ENCODE measurements around the gene BRI3.

BRI3 gene, protein sequence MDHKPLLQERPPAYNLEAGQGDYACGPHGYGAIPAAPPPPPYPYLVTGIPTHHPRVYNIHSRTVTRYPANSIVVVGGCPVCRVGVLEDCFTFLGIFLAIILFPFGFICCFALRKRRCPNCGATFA

DNA sequence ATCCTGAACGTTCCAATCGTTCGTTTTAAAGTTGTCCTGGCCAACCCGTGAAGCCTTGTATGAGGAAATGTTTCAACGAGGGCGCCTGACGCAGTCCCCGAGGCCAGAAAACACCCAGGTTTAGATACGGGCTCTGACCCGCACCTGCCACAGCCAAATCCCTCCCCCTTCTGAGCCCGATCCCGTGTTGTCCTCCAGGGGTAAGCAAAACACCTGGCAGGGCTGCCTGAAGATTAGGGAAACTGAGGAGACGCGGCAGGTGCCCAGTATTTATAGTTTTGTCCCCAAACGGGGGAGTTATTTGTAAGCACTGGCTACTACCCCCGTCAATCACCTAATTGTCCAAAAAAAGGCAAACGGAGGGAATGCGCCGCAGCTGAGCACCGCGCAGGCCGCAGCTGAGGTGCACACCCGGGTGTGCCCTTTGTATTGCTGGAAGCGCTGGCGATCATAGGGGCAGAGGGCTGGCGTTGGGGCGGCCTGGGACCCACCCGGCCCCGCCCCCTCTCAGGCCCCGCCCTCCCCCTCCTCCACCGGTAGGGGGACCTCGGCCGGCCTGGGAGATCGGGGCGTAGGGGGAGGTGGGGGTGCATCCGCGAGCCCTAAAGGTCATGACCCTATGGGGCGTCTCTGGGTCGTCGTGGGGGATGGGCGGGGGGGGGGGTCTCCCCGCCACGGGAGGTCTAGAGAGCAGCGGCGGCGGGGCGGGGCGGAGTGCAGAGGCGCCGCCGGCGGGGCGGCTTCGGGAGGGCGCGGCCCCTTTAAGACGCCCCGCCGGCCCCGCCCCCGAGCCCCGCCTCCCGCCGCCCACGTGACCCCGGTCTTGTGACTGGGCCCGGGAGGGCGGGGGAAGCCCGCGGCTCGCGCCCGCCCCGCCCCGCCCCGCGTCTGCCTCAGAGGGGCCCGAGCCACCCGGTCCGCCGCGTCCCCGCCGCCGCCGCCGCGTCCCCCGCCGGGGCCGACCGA lies at the start of gene BRI3:
Gene BRI3, plus strand, starts transcription at position 896 of the 966 bp plus-strand sequence. CDS start 110 bp downstream, outside the sequence.
- DNase-seq: peak; percentile 96

DNA sequence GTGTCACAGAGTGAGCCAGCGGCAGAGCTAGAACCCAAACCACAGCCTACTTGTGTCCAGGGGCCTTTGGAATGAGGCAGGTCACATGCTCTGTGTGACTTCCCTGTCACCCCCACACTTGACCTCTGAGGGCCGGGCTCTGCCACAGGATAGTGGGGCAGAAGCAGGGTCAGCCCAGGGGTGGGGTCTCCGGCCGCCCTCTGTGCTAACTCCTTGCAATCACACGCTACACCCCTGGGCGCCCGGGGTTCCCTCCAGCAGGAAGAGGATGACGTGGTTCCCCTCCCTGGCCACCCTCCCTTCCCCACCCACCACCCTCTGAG lies 49.3 kb upstream of the BRI3 start:
- no peak for DNase-seq

DNA sequence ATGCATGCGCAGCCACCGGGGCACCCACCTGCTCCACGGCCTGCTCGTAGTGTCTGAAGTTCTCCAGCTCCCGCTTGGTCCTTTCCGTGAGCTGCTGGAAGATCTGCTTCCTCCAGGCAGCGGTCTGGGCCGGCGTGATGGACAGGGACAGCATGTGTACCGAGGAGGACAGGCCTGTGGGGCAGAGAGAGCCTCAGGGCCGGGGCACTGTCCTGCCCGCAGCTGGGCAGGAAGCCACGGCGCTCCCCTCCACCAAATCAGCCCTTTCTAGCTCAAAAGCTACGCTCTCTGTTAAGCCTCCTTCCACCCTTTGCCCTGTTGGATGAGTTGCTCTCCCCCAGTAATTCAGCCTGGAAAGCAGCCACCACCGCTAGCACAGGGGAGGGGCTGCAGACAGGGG lies 48.7 kb upstream of the BRI3 start:
- no peak for DNase-seq

DNA sequence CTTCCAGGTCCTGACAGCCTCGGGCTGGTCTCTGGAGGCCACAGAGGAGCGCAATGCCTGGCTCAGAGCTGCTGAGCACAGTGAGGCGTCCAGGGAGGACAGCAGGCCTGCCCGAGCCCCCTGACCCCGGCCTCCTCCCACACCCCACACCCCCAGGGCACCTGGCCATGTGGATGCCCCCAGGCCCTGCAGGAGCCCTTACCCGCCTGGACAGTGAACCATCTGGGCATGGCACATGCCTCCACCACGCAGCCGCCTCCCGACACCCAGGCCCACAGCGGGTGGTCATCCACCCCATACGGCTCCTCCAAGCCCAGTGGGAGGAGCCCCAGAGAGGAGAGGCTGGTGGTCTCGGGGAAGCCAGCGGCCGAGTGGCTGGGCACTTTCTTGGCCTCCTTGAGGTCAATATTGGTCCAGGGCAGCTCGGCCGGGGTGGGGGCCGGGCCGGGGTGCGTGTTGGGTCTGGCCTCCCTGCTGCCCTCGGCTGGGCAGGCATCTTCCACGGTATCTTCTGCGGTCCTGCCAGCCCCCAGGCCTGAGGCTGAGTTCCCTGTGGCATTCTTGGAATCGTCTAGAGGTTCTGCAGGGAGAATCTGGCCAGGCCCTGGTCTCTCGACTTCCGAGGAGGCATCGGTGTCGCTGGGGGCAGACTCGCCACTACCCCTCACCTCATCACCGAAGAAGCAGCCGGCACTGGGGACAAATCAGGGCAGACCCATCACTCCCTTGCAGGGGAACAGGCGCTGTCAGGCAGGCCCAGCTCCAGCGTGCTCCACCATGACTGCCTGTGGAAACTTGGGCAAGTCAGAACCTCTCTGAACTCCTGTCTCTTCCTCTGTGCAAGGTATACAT lies 48.0 kb upstream of the BRI3 start:
- no peak for DNase-seq

DNA sequence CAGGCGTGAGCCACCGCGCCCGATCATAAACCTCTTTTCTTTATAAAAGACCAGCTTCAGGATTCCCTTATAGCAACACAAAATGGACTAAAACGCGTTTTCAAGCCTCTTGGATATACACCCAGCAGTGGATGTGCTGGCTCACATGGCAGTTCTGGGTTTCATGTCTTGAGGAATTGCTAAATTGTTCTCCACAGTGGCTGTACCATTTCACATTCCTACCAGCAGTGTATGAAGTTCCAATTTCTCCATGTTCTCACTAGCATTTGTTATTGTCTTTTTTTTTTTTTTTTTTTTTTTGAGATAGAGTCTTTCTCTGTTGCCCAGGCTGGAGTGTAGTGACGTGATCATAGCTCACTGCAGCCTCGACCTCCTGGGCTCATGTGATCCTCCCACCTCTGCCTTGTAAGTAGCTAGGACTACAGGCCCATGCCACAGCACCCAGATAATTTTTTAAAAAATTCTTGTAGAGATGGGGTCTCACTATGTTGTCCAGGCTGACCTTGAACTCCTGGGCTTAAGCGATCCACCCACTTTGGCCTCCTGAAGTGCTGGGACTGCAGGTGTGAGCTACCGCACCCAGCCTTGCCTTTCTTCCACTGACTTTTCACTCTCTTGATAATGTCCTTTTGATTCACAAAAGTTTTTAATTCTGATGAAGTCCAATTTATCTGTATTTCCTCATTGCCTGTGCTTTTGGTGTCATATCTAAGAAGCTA lies 46.9 kb upstream of the BRI3 start:
- no peak for DNase-seq

DNA sequence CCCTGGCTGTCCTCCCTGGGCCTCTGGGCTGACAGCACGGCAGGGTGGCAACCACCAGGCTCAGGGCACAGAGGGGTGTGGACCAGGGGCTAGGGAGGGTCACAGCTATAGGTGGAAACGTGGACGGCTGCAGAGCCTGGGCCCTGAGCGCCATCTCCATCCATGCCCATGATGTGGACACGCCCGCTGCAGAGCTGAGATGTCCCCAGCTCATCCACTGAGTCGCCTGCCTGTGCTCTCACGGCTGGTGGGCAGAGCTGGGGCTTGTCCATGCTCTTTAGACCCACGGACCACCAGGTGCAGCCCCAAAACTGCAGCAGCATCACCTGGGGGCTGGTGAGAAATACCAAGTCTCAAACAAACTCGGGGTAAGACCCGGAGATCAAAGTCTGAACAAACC lies 45.6 kb upstream of the BRI3 start:
- no peak for DNase-seq

DNA sequence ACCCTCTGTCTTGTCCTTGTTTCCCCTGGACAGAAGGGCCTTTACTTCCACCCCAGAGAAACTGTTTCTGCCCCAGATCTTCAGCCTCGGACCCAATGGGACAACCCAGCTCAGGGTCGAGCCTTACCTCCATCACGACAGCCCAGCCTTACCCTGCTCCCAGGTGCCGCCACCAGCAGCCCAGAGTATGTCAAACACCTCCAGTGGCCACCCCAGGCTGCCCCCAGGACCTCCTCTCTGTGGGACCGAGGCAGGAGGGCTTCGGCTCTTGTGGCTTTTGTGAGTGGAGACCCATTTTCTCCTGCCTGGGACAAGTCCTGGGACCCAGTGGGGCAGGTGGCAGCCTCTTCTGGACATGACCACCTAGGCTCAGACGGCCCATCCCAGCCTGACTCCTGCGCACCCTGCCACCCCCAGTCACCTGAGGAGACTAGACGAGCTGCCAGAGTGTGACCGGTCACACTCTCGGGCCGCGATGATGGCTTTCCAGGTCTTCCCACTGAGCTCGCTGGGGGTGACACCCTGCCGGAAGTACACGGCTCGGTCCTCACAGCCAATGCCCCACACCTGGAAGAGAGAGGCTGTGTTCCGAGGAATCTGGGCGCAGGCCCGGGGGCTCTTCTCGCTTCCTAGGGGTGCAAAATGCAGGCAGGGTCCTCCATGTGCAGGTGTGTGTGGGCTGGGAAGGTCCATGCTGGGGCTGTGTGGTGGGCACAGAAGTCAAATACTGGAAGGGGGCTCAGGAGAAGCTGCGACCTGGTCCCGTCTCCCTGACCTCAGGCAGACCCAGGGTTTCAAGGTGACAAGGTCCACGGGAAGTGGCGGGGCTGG lies 44.9 kb upstream of the BRI3 start:
- no peak for DNase-seq

DNA sequence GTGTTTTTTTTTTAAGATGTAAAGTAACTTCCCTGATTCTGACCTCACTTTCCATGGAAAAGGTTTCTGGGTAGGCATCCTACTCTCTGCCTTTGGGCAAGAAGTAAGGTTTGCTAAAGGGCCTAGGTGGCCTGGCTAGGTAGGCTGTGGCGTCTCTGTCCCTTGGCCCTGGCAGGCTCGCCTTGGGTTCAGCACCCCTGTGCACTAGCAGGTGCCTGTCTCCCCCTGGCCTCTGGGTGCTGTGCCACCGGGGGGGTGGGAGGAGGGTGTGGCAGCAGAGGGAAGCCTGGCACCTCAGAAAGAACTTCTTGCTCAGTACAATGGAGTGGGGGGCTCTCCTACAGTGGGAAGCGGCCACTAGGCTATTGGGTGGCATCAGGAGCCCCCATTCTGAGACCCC lies 43.4 kb upstream of the BRI3 start:
- no peak for DNase-seq

DNA sequence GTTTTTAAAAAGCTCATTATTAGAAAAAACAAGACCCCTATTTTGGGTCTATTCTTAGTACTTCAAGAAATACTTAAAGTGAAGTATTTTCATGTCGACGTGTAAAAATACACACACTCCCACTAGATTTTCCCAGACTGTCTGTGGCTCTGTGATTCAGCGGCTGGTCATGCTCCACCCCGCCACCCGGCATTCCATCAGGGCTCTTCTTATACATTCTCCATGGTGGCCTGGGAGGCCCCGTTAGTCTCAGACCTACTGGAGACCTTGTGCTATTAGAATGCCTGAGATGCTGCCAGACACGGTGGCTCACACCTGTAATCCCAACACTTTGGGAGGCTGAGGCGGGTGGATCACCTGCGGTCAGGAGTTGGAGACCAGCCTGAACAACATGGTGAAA lies 42.5 kb upstream of the BRI3 start:
- DNase-seq: no peak

DNA sequence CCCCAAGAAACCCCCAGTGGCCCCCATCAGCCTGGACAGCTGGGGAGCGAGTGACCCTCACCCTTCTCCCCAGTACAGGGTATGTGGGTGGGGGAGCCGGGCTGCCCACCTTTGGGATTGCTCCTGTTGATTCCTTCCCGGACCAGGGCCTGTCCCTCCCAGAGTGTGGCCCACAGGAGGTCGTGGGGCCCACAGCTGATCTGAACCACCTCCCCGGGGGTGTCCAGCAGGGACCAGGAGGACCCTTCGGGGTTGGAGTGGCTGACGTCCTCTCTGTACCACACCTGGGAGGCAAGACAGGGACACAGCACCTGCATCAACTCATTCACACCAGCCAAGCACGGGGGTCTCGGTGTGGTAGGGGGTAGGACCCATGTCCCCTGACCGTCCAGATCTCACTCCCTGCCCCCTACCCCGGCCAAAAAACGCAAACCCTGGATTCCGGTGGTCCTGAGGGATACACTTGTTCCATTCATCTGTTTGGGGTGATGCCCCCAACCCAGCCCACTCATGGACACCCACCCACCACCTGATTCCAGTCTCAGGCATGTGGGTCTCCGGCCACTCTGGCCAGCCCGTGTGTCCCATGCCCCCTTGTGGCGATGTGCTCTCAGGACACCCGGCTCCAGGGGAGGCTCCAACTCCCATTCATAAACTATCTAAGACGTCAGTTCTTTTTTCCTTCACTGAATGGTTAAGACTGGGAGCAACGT lies 40.4 kb upstream of the BRI3 start:
- DNase-seq: peak; percentile 59

DNA sequence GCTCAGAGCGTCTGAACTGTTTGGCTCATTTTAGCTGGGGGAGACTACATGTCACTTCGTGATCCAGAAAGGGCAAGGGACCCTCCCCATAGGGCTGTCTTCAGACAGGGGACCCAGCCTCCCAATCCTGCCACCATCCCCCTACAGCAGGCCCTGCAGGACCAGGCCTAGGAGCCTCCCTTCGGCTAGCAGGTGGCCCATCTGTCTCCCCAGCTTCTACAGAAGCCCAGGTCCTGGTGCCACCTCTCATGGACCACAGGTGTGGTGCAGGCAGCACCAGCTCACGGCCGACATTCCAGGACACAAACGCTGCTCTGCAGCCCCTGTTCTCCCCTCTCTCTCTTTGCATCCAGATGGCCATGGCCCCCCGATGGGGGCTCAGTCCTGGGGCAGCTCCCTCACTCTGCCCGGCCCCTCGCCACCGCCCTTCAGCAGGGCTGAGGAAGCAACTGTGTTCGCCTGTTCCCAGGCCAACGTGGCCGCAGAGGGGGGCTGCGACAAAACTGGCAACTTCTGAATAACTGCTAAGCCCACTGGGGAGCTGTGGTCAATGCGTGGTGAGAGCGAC lies 39.7 kb upstream of the BRI3 start:
- no peak for DNase-seq

DNA sequence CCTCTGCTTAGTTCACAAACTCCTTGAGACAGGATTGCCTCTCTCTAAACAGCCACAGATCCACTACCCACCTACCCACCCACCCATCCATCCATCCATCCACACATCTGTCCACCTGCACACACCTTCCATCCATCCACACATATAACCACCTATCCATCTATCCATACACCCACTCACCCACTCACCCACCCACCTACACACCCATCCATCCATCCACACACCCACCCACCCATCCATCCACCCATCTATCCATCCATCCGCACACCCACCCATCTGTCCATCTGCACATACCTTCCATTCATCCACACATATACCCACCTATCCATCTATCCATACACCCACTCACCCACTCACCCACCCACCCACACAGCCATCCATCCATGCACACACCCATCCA lies 39.1 kb upstream of the BRI3 start:
- no peak for DNase-seq

DNA sequence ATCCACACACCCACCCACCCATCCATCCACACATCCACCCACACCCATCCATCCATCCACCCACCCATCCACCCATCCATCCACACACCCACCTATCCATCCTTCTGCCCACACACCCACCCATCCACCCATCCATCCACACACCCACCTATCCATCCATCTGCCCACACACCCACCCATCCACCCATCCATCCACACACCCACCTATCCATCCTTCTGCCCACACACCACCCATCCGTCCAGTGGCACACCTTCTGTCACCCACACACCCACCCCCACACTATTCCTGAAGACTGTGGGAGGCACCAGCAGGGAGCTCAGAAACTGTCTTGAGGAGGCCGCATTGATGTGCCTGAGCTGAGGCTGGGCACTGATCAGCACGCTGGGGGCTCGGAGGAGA lies 38.6 kb upstream of the BRI3 start:
- no peak for DNase-seq

DNA sequence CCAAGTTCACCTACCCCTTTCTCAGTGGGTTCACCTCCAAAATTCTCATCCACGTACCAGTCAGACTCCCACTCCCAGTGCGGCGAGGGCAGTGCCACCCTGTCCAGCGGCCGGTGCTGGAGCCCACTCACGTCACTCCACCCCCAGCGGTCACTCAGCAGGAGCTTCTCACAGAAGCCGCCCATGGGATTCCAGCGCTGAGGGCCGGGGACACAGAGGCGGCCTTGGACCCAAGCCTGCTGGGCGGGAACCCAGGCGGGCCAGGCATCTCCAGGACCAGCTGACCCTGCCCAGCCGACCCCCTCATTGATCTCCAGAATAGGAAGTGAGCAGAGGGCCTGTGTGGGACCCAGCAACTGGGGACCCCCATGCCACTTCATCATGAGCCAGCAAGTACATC lies 36.6 kb upstream of the BRI3 start:
- no peak for DNase-seq

DNA sequence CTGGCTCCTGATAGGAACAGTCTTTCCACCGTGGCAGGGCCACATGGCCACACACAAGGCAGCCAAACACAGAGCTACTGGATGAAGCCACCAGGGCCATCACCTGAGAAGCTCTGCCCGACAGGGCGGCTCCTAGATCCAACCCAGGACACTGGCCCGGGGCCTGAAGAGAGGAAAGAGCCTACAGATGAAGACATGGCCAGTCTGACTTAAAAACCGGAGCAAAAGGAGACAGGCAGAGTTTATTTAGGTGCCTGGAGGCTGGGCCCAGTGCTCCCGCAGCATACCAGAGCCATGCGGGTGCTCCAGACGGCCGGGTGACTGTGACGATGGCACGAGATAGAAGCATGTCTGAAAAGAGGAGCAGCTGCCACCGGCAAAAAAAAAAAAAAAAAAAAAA lies 33.3 kb upstream of the BRI3 start:
- no peak for DNase-seq

DNA sequence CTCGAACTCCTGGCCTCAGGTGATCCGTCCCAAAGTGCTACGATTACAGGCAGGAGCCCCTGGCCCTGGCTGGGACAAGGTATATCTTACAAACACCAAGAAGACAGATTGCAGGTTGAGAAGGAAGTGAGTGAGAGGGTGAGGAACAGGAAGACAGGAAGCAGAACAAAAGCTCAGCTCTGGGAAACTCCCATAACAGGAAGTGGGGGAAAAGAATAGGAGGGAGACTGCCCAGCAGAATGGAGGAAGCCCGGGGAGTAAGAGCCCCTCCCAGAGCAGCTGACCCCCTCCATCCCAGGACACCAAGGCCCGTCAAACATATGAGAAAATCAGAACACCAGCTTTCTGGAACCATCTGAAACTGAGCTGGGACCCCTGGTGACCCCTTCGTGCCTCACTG lies 32.4 kb upstream of the BRI3 start:
- no peak for DNase-seq

DNA sequence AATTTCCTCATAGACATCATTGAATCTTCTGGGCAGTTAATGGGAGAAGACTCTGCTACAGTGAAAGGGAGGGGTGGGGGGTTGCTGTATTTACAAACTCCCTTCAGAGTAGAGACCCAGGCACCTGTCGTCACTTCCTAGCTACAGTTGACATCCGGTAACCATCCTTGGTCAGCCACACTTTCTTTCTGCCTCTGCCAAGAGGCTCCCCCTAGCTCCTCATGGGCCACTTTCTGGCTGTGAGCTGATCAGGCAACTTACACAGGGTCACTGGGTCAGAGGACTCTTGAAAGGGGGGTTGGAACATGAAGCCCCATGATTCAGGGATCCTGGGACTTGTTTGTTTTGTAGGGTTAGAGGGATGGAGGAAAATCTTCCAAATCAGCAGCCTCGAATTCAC lies 30.7 kb upstream of the BRI3 start:
- DNase-seq: peak; percentile 84

DNA sequence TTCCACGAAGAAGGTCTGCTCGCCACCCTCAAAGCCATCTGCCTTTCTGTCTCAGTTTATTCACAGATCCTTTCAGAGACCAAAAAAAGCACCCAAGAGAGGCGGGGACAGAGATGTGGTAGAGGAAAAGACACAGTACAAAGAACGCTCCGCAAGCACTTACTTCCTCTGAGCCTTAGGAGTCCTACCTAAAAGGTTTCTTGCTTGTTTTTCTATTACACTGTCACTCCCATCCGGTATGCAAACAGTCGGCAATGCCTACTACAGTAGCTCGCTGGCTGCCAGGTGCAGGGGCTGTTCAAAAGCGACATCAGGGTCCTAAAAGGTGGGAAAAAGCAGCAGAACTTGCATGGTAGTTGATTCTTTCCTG lies 30.3 kb upstream of the BRI3 start:
- DNase-seq: no peak

DNA sequence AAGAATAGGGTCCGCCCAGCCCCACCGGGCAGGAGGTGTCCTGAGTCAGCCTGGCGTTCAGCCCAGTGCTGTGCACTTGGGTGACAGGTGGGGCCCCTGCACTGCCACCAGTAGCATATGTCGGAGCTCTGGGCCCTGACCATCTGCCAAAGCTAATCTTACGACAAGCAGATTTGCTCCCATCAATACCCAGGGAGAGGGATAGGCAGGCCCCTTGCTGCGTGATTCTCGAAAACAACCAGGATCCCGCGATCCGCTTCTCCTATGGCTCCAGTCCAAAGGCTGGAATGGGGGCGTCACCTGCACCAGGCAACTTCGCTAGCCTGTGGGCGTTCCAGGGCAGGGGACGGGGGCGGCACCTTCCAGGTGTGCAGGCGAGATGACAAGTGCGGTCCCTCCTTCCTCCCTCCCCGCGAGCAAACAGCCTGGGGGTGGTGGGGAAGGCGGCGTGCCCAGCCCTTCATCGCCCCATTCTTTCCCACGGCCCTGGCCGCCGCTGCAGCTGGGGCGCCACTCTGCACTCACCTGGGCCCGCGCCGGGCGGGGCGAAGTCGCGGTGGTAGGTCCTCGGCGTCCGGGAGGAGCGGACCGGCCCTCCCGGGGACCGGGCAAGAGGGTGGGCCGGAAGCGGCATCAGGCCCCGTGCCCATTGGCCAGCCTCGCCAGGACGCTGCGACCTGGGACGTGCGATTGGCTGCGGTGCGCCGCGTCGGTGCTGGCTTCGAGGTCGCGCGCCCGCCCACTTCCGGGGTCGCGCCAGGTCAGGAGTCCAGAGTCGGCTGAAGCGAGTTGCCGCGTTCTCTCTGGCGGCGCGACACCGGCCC lies 29.7 kb upstream of the BRI3 start, which contains the start of gene TECPR1:
Gene TECPR1, minus strand, starts transcription at position 632 of the 824 bp plus-strand sequence. CDS start 6,086 bp downstream, outside the sequence.
- peak; percentile 98 for DNase-seq

DNA sequence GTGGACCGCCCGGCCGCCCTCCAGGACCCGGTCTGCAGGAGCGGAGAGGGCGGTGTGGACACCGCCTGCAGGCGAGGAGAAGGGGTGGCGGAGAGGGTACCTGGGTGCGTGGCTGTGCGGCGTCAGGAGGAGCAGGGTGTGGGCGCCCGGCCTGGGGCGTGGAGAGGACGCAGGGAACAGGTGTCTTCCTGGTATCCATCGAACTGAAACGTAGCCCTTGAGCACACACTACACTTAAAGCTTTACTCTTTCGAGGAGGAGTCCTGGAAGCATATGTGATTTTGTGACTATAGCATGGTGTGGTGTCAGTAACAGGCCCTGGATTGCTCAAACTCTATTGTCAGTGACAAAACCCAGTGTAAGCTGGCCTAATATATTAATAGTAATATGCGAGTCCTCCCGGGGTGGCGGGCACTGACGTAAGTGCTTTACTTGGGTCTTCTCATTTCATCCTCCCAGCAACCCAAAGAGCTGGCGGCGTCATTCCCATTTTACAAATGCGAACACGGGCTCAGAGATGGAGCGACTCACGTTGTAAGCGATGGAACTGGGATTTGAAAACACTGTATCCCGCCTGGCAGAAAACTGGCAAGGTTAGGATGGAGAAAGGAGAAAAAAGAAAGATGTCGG lies 28.9 kb upstream of the BRI3 start:
- DNase-seq: peak; percentile 15

All from RPMI8226 (cell line).